H9 (cell line): ENCODE results near the gene ACACA. TPM values are rescaled to one million over a fixed set of nuclear protein-coding genes. Genes with fewer than 3 reads are reported as not detected.

Experiments used
- DNase-seq: peaks from one replicate; pipeline ENCODE4 v3.0.0-alpha.2; 2017
- H2AFZ ChIP-seq: one replicate; pipeline ENCODE4 v1.6.1; 2013; ENCODE audit warnings: mild to moderate bottlenecking, low read length, control low read depth, moderate library complexity
- H2AK5ac ChIP-seq: 2 replicates; pipeline ENCODE4 v1.6.1; 2013; ENCODE audit warnings: low read length, control low read depth, mixed read lengths; ENCODE audit not compliant: insufficient read length
- H2BK120ac ChIP-seq: one replicate; pipeline ENCODE4 v1.6.1; 2013; ENCODE audit warnings: low read depth, mild to moderate bottlenecking, low read length, control low read depth, inconsistent platforms; ENCODE audit not compliant: poor library complexity, severe bottlenecking
- H2BK12ac ChIP-seq: 2 replicates; pipeline ENCODE4 v1.6.1; 2013; ENCODE audit warnings: low read length, control low read depth, mixed read lengths, low read depth; ENCODE audit not compliant: insufficient read length
- H2BK15ac ChIP-seq: 2 replicates; pipeline ENCODE4 v1.6.1; 2013; ENCODE audit warnings: low read depth, low read length, control low read depth
- H2BK20ac ChIP-seq: one replicate; pipeline ENCODE4 v1.6.1; 2013; ENCODE audit warnings: low read depth, mild to moderate bottlenecking, low read length, control low read depth, inconsistent platforms; ENCODE audit not compliant: poor library complexity, severe bottlenecking
- H2BK5ac ChIP-seq: 2 replicates; pipeline ENCODE4 v1.6.1; 2013; ENCODE audit warnings: low read length, control low read depth, mixed read lengths; ENCODE audit not compliant: insufficient read length
- H3K14ac ChIP-seq: 2 replicates; pipeline ENCODE4 v1.6.1; 2013; ENCODE audit warnings: low read length, control low read depth; ENCODE audit not compliant: insufficient read depth
- H3K18ac ChIP-seq: 2 replicates; pipeline ENCODE4 v1.6.1; 2013; ENCODE audit warnings: low read depth, mild to moderate bottlenecking, mixed read lengths, low read length, control low read depth; ENCODE audit not compliant: insufficient read length
- H3K23ac ChIP-seq: 2 replicates; pipeline ENCODE4 v1.6.1; 2013; ENCODE audit warnings: low read length, control low read depth, mixed read lengths, low read depth; ENCODE audit not compliant: insufficient read length
- H3K23me2 ChIP-seq: 2 replicates; pipeline ENCODE4 v1.6.1; 2013; ENCODE audit warnings: low read depth, mild to moderate bottlenecking, mixed read lengths, low read length, control low read depth; ENCODE audit not compliant: insufficient read length, poor library complexity, severe bottlenecking
- H3K27ac ChIP-seq: 2 replicates; pipeline ENCODE4 v1.5.1; 2013; ENCODE audit warnings: low read length, control low read depth, mixed read lengths, low read depth; ENCODE audit not compliant: insufficient read length
- H3K27me3 ChIP-seq: 2 replicates; pipeline ENCODE4 v1.6.1; 2013; ENCODE audit warnings: low read length, control low read depth, inconsistent platforms; ENCODE audit not compliant: insufficient read depth
- H3K4ac ChIP-seq: 2 replicates; pipeline ENCODE4 v1.6.1; 2013; ENCODE audit warnings: low read depth, mild to moderate bottlenecking, control low read depth, inconsistent platforms, low read length, moderate library complexity
- H3K4me1 ChIP-seq: 2 replicates; pipeline ENCODE4 v1.6.1; 2013; ENCODE audit warnings: low read length, control low read depth, inconsistent platforms; ENCODE audit not compliant: insufficient read depth
- H3K4me2 ChIP-seq: 2 replicates; pipeline ENCODE4 v1.6.1; 2013; ENCODE audit warnings: low read length, control low read depth, mixed read lengths; ENCODE audit not compliant: insufficient read length, insufficient read depth
- H3K56ac ChIP-seq: 2 replicates; pipeline ENCODE4 v1.6.1; 2013; ENCODE audit warnings: low read depth, mild to moderate bottlenecking, mixed read lengths, low read length, control low read depth; ENCODE audit not compliant: insufficient read length
- H3K79me1 ChIP-seq: 2 replicates; pipeline ENCODE4 v1.6.1; 2013; ENCODE audit warnings: low read depth, mild to moderate bottlenecking, moderate library complexity, low read length, control low read depth, inconsistent platforms; ENCODE audit not compliant: insufficient read depth, poor library complexity, severe bottlenecking
- H3K79me2 ChIP-seq: 2 replicates; pipeline ENCODE4 v1.6.1; 2013; ENCODE audit warnings: low read length, control low read depth, inconsistent platforms; ENCODE audit not compliant: insufficient read depth
- H3K9ac ChIP-seq: 2 replicates; pipeline ENCODE4 v1.6.1; 2013; ENCODE audit warnings: low read length, control low read depth, mixed read lengths; ENCODE audit not compliant: insufficient read length; ENCODE audit errors: extremely low read depth
- H3K9me3 ChIP-seq: one replicate; pipeline ENCODE4 v1.6.1; 2013; ENCODE audit warnings: low read depth, low read length, inconsistent platforms; ENCODE audit not compliant: control insufficient read depth
- H3T11ph ChIP-seq: one replicate; pipeline ENCODE4 v1.6.1; 2013; ENCODE audit warnings: mild to moderate bottlenecking, low read length, control low read depth, inconsistent platforms
- H4K20me1 ChIP-seq: one replicate; pipeline ENCODE4 v1.6.1; 2013; ENCODE audit not compliant: control insufficient read depth, insufficient read length, insufficient read depth
- H4K5ac ChIP-seq: 2 replicates; pipeline ENCODE4 v1.6.1; 2013; ENCODE audit warnings: low read depth, mild to moderate bottlenecking, mixed read lengths, low read length, control low read depth; ENCODE audit not compliant: insufficient read length
- H4K8ac ChIP-seq: replicated peaks from 2 replicates; pipeline ENCODE4 v1.6.1; 2013; ENCODE audit warnings: low read length, control low read depth, mixed read lengths, low read depth; ENCODE audit not compliant: insufficient read length
- H4K91ac ChIP-seq: 2 replicates; pipeline ENCODE4 v1.6.1; 2013; ENCODE audit warnings: low read depth, mild to moderate bottlenecking, moderate library complexity, mixed read lengths, low read length, control low read depth; ENCODE audit not compliant: insufficient read length
- H3K27ac Mint-ChIP-seq, 3 experiments: 2 replicates in 2 of 3; 3 replicates in 1 of 3; pipeline ENCODE4 v1.8.0; 2020 to 2021; ENCODE audit warnings: mixed read lengths in 3 of 3, mild to moderate bottlenecking in 1 of 3, moderate library complexity in 1 of 3
- H3K27me3 Mint-ChIP-seq: 2 replicates; pipeline ENCODE4 v1.8.0; 2021; ENCODE audit warnings: low read depth, mild to moderate bottlenecking, moderate library complexity, mixed read lengths
- H3K36me3 Mint-ChIP-seq, 3 experiments: 2 replicates in 2 of 3; 3 replicates in 1 of 3; pipeline ENCODE4 v1.8.0; 2020 to 2021; ENCODE audit warnings: low read depth in 3 of 3, mixed read lengths in 3 of 3; ENCODE audit not compliant: insufficient read depth in 1 of 3
- H3K4me1 Mint-ChIP-seq, 2 experiments: 2 replicates each; pipeline ENCODE4 v1.8.0; 2020; ENCODE audit warnings: mixed read lengths in 2 of 2
- H3K4me3 Mint-ChIP-seq, 2 experiments: 2 replicates in 1 of 2; 3 replicates in 1 of 2; pipeline ENCODE4 v1.8.0; 2020 to 2021; ENCODE audit warnings: mild to moderate bottlenecking in 2 of 2, mixed read lengths in 2 of 2, moderate library complexity in 1 of 2
- H3K9me3 Mint-ChIP-seq, 2 experiments: 2 replicates in 1 of 2; 3 replicates in 1 of 2; pipeline ENCODE4 v1.8.0; 2020; ENCODE audit warnings: mild to moderate bottlenecking in 2 of 2, mixed read lengths in 2 of 2, moderate library complexity in 1 of 2
- CTCF ChIP-seq: fragments of 200-600 bp; sonication (generic); conservative IDR thresholded peaks from 3 replicates; pipeline ENCODE4 v1.8.0; 2021; ENCODE audit warnings: antibody characterized with exemption, mild to moderate bottlenecking
- WGBS: extraction: QIAGEN DNeasy Blood & Tissue Kit; methylation state at CpG from one replicate; pipeline ENCODE4 v1.1.7; 2013; ENCODE audit warnings: missing lambda C conversion rate, low lambda C conversion rate, mixed read lengths; ENCODE audit not compliant: insufficient read length; ENCODE audit errors: extremely low coverage; 5-methylcytosine and 5-hydroxymethylcytosine counted together
- total RNA-seq: library from RNA; stranded (reverse); gene quantifications from 2 replicates; pipeline ENCODE4 v1.2.1, GENCODE V29; 2021

ACACA gene
- total RNA-seq, 1 experiment from 2014 or later: 135 TPM

- H3K4ac ChIP-seq: no peak overlapping the region
Measured at GRCh38 chr17:37098152-37098551, 308.5 kb downstream of the ACACA start.

More at GRCh38 chr17:37098152-37098551, 308.5 kb downstream of the ACACA start:
- H3K79me2 ChIP-seq: no peaks in the 10 kb centered on the region
- Mint-ChIP-seq H3K36me3 (peaks cover 40 to 74% (median 70%) of the 10 kb centered on the region in 3 experiments; a peak in 6 of 7 replicates), H3K9me3 (no peaks in the 10 kb centered on the region), H3K4me1 (peaks cover 28 to 31% of the 10 kb centered on the region in 2 experiments), H3K27ac (peak overlapping the region in 2 of 3 experiments; percentile 85 to 91; a peak in 4 of 7 replicates), H3K27me3 (no peaks in the 10 kb centered on the region; the same call in 1 of the 2 replicates), H3K4me3 (no peak overlapping the region)
- 0 out of 2 replicates have a peak, but pooled peaks cover 3% of the 10 kb centered on the region for H3K4me1 ChIP-seq
- H3K14ac ChIP-seq: no peak overlapping the region
- H3K9me3 ChIP-seq: no peaks in the 10 kb centered on the region
- H2BK15ac ChIP-seq: no peak overlapping the region
- no peak overlapping the region for H3K23ac ChIP-seq
- no peak overlapping the region for H3K56ac ChIP-seq
- no peak overlapping the region for H2BK12ac ChIP-seq
- no peak overlapping the region for H3T11ph ChIP-seq
- no peaks in the 10 kb centered on the region for H4K20me1 ChIP-seq
- H2AK5ac ChIP-seq: no peak overlapping the region
- no peak for DNase-seq
- H2BK20ac ChIP-seq: no peak overlapping the region
- H3K27ac ChIP-seq: no peak overlapping the region
- no peak overlapping the region for H4K5ac ChIP-seq
- no peaks in the 10 kb centered on the region for H3K27me3 ChIP-seq
- H2BK5ac ChIP-seq: no peak overlapping the region
- WGBS: no CpG with 5 or more reads among the region's 5 CpGs
- no peak overlapping the region for H4K91ac ChIP-seq
- no peak overlapping the region for H3K18ac ChIP-seq
- H4K8ac ChIP-seq: no peak overlapping the region
- no peak overlapping the region for H2AFZ ChIP-seq
- H3K23me2 ChIP-seq: no peaks in the 10 kb centered on the region
- H3K4me2 ChIP-seq: no peak overlapping the region
- no peaks in the 10 kb centered on the region for H3K79me1 ChIP-seq
- H3K9ac ChIP-seq: no peak overlapping the region
- TF ChIP-seq CTCF: no peak
- no peak overlapping the region for H2BK120ac ChIP-seq
